HG02759 (cell line): ENCODE results near the gene AFG1L.
"Not testable (repeated sequence)": the region's sequence is repeated elsewhere in the genome, so short reads cannot be mapped to it uniquely, and the experiment has no call there.

Source experiments
- ATAC-seq: cut with Tn5 transposase; IDR thresholded peaks from one replicate; pipeline ENCODE4 v1.9.1; 2021; ENCODE audit warnings: mild to moderate bottlenecking, moderate library complexity; ENCODE audit not compliant: unreplicated experiment

The AFG1L gene

DNA sequence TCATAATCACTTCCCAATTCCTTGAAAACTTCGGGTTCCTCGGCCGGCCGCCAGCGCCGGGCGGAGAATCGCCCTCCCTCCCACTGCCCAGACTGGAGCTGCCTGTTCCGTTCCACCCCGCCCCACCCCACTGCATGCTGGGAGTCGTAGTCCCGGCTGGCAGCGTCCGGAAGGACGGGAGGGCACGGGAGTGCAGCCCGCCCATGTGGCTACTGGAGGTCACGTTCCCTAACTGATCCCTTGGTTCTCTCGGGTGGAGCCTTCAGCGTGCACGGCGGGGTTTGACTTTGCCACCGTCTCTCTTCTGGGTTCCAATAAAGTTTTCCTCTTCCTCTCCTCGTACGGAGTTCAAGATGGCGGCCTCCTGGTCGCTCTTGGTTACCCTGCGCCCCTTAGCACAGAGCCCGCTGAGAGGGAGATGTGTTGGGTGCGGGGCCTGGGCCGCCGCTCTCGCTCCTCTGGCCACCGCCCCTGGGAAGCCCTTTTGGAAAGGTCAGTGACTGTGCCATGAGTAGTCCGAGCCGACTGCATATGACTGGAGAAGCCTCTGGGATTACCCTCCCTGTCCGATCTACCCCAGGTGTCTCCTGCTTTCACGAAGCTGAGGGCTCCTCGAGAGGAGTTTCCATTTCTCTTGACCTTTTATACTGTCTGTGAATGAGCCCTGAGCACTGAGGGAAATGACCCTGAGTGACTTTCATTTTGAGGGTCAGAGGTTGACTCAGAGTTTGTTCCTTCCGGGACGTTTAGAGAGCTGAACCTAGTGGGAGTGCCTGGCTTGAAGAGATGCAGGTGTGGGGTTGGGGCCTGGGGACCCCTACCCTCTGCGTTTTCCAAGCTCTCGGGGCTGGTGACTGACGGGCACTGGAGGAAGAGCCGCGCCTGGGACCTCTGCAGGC is at the start of gene AFG1L:
Gene AFG1L (plus strand): TSS at position 328 of the 899 bp plus-strand sequence. CDS start 26 bp downstream, at position 354.
- ATAC-seq: peak; percentile 90

DNA sequence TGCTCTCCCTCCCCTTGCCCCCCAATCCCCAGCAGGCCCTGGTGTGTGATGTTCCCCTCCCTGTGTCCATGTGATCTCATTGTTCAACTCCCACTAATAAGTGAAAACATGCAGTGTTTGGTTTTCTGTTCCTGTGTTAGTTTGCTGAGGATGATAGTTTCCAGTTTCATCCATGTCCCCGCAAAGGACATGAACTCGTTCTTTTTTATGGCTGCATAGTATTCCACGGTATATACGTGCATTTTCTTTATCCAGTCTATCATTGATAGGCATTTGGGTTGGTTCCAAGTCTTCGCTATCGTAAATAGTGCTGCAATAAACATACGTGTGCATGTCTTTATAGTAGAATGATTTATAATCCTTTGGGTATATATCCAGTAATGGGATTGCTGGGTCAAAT is 49.8 kb upstream of the AFG1L start:
- ATAC-seq: not testable (repeated sequence)

DNA sequence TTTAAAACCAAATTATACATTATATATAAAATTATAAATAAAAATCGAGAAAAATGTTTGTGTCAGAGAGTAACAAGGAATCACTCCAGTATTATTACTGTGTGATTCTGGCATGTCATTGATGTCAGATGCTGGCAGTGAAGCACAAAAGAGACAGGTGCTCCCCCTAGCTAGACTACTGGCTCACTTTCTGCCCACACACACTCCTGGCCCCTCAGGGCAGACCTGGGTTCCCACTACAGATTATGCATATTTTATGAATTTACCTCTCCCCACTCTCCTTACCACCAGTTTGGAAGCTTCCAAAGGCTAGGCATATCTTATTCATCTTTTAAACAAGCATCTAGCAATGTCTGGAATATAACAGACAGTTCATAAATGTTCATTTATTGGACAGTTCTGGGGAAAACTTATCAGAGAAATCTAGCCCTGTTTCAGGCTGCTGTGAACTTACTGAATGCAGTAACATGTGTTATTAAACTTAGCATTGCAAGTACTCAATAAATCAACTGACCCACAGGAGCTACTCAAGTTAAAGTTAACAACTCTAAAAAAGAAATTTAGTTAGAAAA is 46.8 kb upstream of the AFG1L start:
- ATAC-seq: no peak

DNA sequence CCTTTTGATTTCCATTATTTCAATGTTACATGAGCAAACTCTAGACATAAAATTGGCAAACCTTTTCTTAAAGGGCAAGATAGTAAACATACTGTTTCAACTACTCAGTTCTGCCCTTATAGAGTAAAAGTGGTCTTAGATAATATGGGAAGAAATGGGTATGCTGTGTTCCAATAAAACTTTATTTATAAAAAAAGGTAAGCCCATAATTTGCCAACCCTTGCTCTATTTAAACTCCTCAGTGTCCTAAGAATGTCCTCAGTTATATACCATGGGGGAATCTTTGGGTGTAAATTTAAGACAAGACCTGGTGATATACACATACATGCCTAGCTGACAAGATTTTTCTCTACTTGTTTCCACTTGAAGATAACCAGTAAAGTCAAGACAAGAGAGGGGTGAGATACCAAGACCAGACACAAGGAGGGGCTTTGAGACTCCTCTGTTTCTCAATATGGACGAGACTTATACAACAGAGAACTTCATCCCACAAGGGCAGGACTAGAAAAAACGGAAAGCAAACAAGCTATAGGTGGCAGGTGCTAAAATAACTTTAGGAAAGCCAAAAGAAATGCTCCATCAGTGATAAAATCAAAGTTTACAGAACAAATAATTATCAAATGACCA is 44.5 kb upstream of the AFG1L start:
- no peak for ATAC-seq

DNA sequence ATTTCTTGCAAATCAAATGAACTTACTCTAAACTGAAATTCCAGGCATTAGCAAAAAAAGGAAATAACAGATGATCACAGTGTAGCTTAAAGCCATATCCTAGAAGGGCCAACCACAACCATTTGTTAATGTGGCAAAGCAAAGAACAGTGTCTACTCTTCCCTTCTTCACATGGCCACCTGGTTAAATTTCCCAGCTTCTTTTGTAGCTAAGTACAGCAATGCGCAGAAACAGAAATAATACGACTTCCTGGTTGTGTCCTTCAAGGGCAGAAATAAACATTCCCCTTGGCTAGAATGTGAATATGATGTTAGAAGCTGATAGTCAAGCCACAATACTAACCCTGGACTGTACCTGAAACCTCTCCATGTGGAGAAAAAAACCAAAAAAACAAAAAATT is 43.6 kb upstream of the AFG1L start:
- ATAC-seq: no peak

DNA sequence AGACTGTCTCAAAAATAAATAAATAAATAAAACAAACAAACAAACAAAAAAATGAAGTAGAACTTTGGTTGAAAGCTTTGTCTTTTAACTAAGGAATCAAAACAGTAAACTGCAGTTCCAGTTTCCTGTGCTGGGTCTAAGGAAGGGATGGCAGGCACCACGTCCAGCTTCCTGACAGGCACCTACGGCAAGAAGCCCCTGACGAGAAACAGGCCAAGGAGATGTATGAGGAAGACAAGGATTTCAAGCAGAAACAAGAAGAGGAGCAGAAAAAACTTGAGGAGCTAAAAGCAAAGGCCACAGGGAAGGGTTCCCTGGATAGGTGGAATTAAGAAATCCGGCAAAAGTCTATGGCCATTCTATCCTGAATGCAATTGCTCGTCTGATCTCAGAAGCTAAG is 42.8 kb upstream of the AFG1L start:
- no peak for ATAC-seq

DNA sequence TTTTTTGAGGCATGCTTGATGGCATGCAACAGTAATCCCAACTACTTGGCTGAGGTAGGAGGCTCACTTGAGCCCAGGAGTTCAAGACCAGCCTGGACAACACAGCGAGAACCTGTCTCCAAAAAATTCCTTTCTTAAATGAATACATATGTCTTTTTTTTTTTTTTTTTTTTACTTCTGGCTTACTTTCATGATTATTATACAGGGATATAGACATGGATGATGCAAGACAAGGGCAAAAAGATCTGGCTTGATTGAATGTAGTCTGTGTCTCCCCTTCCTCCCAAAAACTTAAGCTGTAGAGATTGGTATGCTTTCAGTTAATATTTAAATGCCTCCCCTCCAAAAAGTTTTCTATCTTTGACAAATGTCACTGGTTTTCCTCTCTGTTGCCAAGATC is 41.6 kb upstream of the AFG1L start:
- ATAC-seq: no peak

DNA sequence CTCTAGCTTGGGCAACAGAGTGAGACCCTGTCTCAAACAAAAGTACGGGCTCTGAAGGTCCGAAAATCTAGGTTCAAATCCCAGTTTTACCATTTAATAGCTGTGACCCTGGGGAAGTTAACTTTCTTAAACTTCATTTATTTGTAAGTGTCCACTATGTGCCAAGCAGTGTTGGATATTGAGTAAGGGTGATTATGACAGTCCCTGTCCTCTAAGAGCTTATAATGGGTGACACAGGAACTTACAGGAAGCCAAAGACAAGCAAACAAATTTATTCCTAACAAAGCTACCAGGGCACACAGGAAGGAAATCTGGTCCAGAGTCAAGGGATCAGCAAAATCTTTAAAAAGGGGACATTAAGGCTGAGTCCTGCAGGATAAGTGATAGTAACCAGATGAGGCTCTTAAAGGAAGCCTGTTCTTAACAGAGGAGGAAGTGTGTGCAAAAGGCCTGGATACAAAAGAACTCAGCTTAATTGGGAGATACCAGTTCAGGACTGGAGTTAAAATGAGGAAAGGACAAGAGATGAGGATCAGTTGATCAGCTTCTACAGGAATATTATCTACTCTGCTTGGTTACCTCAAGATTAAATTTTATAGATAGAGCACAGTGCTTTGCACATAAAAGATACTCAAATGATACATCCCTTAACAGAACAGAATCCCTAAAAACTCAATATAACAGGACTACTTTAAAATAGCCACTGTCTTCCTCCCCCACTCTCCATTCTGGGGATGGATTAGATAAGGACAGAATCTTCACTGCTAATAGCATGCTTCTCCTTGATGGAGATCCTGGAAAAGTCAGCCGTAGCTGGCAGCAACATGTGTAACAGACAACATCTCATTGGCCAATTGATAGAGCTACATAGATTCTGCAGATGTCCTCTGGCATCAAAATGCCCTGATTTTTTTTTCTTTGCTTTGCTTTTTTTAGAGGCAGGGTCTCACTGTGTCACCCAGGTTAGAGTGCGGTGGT is 40.1 kb upstream of the AFG1L start:
- ATAC-seq: no peak

DNA sequence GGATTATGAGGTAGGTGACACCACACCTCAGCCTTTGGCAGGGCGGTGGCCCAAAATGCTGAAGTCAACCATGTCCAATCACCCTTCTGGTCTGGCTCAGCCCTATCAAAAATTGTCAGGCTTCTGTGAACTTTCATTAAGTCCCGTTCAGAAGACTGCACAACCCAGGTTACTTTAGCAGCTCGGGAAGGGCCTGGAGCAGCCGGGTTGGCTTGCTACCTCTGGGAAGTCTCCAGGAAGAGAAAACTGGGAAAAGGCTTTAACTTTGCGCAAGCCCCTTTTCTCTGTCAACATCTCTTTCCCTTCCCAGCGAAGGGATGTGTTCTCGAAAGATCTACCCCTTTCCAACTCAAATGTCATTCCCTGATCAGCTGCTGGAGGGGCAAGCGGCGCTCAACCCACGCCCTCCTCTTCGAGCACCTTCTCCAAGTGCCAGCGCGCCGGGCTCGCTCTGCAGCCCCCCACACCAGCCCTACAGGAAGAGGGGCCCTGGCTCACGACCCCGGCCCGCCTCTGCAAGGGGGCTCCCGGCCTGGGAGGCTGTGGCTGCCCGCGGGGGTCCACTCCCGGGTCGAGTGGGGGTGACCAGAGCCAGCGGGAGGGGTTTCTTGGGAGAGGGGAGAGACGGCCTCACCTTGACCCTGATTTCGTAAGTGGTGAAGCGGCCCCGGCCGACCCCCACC is 34.6 kb upstream of the AFG1L start:
- ATAC-seq: peak; percentile 7

DNA sequence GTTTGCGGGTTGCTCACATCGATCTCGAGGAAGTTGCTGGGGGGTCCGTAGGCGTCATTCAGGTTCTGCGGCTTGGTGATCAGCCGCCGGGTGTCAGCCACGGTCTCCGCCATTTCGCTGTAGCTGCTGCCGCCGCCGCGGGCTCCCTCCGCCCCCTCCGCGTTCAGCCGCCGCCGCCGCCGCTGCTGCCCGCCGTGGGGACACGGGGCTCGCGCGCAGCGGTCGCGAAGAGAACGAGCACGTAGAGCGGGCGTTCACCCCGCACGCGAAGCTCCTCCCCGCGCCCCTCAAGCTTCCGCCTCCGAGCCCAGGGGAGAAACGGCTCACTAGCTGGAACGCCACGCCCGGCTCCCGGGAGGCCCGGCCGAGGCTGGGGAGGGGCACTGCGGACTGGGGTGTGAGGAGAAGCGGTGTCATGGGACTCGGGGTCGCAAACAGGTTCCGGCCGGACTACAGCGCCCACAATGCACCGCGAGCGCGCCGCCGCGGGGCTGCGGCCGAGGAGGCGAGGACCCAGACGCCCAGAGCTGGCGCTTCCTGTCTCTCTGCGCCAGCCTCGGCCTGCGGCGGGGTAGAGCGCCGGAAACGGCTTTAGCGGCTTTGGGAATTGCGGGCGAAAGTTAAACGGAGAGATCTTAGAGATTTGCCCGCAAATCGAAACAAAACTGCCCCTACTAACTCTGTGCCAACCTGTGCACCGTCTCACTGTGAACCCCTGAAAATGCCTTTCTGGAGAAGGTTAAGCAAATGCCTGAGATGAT is 33.9 kb upstream of the AFG1L start, which contains the start of gene SNX3:
Gene SNX3 (minus strand): TSS at position 232 of the 761 bp plus-strand sequence. CDS start 119 bp downstream, at position 113.
- peak; percentile 91 for ATAC-seq

DNA sequence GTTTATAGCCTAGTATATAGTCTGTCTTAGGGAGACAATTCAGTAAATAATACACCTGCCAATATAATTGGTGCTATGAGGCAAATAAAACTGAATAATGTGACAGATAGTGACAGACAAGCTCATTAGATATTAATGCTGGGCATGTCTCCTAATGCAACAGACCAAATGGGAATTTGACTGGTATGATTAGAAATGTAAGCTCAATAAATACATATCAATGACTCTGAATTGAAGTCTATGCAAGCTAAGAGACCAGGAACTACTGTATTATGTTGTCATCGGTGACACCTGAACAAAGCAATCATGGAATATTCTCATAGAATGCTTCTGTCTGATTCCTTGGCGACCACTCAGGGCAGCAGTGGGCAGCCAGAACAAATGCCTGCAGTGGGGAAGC is 31.5 kb upstream of the AFG1L start:
- ATAC-seq: no peak

DNA sequence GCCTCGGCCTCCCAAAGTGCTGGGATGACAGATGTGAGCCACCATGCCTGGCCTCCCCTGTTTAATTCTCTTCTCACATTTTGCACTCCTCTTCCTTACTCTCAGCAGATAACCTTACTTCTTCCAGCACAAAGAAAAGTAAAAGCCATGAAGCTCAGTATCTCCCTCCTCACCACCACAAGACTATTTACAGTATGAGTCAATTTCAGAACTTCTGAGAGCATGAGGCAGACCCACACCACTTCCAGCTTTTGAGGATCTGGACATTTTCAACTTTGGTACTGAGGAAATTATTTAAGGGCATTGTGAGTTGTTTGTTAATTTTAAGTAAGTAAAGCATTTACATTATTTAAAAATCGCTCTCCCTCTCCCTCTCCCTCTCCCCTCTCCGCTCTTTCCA is 26.0 kb upstream of the AFG1L start:
- ATAC-seq: no peak

DNA sequence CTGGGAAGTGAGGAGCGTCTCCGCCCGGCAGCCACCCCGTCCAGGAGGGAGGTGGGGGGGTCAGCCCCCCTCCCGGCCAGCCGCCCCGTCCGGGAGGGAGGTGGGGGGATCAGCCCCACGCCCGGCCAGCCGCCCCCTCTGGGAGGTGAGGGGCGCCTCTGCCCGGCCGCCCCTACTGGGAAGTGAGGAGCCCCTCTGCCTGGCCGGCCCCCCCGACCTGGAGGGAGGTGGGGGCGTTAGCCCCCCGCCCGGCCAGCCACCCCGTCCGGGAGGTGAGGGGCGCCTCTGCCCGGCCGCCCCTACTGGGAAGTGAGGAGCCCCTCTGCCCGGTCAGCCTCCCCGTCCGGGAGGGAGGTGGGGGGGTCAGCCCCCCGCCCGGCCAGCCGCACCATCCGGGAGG is 24.9 kb upstream of the AFG1L start:
- not testable (repeated sequence) for ATAC-seq

DNA sequence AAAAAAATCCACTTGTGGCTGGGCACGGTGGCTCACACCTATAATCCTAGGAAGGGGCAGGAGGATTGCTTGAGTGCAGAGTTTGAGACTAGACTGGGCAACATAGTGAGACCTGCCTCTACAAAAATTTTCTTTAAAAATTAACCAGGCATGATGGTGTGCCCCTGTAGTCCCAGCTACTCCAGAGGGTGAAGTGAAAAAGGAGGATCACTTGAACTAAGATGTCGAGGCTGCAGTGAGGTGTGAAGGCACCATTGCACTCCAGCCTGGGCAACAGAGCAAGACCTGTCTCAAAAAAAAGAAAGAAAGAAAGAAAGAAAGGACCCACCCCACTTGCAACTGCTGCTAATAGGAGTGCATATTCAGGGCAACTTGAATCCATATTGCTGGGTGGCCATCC is 20.3 kb upstream of the AFG1L start:
- ATAC-seq: no peak

DNA sequence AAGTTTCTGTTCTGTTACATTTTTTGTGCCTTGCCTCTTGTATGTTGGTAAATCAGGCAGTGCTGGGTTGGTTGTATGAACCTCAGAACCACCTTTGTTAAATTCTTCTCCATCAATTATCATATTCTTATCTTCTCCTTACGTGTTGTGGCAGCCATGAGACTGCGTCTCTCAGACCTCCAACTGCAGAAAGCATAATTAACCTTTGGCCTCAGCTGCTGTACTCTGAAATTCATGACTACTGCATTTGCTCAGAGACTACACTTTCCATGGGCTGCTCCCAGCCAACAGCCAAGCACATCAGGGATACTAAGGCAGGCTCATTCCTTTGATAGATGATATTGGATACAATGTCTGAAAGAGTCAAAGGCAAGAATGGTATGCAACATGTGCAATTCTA is 18.9 kb upstream of the AFG1L start:
- ATAC-seq: no peak

DNA sequence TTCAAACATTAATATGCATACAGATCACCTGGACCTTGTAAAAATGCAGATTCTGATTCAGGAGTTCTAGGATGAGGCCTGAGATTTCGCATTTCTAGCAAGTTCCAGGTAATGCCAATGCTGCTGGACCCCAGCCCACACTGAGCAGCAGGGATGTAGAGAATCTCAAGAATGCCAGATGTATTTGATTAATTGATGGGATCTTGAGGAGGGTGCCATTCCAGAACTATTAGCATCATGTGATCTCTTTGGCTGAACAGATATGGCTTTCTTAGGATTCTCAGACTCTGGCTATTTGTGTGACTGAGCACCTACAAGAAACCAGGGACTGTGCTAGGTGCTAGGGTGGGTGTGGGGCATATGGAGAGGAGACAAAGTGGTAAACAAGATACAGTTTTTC is 17.6 kb upstream of the AFG1L start:
- ATAC-seq: no peak

DNA sequence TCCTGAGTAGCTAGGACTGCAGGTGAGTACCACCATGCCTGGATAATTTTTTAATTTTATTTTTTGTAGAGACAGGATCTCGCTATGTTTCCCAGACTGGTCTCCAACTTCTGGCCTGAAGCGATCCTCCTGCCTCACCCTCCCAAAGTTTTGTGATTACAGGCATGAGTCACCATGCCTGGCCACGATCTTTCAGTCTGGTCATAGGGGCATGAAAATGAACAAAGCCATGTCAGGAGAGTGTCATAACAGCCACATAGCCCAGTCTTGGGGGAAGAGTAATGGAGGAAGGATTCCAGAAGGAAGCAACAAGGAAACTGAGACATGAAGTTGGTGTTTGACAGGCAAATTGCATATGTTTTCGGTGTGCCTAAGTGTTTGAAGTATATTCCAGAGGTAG is 17.0 kb upstream of the AFG1L start:
- no peak for ATAC-seq

DNA sequence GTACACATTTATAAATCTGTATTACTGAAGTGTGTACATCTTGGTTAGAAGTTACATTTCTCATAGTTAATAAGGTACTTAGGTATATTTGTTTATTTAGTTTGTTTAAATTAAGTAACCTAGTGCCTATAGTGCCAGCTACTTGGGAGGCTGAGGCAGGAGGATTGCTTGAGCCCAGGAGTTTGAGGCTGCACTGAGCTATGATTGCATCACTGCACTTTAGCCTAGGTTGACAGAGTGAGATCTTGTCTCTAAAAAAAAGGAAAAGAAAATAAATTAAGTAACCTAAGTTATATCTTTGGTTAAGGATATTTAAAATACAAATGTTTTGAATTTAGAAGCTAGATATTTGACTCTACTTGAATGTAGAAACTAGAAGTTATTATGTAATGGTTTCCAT is 9.5 kb upstream of the AFG1L start:
- no peak for ATAC-seq

DNA sequence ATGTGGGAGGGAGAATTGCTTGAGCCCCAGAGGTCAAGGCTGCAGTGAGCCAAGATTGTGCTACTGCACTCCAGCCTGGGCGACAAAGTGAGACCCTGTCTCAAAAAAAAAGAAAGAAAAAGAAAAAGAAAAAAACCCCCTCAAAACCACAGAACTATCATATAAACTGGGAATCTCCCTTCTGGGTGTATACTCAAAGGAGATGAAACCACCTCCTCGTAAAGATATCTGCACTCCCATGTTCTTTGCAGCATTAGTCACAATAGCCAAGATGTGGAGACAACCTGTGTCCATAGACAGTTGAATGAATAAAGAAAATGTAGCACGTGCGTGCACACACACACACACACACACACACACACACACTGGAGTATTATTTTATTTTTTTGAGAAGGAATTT is 8.5 kb upstream of the AFG1L start:
- no peak for ATAC-seq
